Measurements from ENCODE around the gene ZNF654. TPM values are rescaled to one million over a fixed set of nuclear protein-coding genes. Genes with fewer than 3 reads are reported as not detected.
A peak's percentile ranks its signal among the peaks of the same experiment; 100 is the strongest.

The ZNF654 gene
- total and polyA plus RNA-seq, 2 experiments from 2014 or later: 6.2 to 7.5 TPM

DNA sequence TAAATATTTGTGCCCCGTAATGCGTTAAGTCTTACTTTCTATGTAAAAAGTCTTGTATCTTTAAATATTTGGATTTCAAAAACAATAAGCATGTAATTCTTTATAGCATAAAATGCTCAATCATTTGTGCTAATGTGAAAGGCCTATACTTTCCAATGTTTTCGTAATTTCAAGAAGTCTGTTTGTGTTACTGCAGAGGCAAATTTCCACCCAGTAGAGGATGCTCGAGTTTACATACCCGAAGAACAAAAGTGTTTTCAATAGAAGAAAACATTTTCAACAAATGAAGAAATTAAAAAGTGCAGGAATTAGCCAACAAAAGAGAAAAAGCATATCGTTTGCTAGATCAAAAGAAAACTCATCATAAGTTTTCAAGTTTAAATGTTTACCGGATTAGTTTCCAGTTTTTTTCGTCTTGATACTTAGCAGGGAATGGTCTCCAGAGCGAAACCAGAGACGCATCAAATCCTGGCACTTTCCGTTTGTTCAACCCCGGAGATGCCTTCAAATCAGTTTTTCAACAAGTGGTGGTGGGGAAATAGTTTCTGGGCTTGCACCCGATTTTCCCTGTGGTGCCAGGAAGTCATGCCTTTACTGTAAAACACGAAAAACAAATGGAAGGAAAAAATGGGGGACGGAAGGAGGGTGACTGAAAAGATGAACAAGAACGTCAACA is 1.3 kb upstream of the ZNF654 start:
- Histone ChIP-seq H3K79me2 (replicated peaks; ENCODE audit: insufficient read depth) (peaks cover 50% of the 10 kb centered on the region), H3K27ac (ENCODE audit: low read depth) (peak overlapping the region; percentile 28; the same call in 1 of the 2 replicates), H3K4me2 (peak overlapping the region; percentile 94), H3K27me3 (ENCODE audit: insufficient read depth) (no peaks in the 10 kb centered on the region), H3K9me2 (ENCODE audit: insufficient read depth) (no peaks in the 10 kb centered on the region), H3K4me3 (peak overlapping the region; percentile 83), H3F3A (replicated peaks; ENCODE audit: low read depth) (no peaks in the 10 kb centered on the region; the same call in 1 of the 2 replicates), H4K20me1 (replicated peaks; ENCODE audit: insufficient read depth) (no peaks in the 10 kb centered on the region), H2AFZ (peak overlapping the region; percentile 53; the same call in 1 of the 2 replicates), H3K36me3 (ENCODE audit: insufficient read depth) (peaks cover 12% of the 10 kb centered on the region), H3K4me1 (ENCODE audit: insufficient read depth) (peaks cover 11% of the 10 kb centered on the region)
- Mint-ChIP-seq H3K9me3 (no peaks in the 10 kb centered on the region; the same call in 2 of the 3 replicates), H3K4me1 (peaks cover 21% of the 10 kb centered on the region), H3K4me3 (peak overlapping the region; percentile 92), H3K27me3 (ENCODE audit: insufficient read depth, low read depth, poor library complexity) (peaks cover 6% of the 10 kb centered on the region), H3K36me3 (ENCODE audit: low read depth) (peaks cover 26% of the 10 kb centered on the region), H3K27ac (peak overlapping the region; percentile 82)
- ATAC-seq (no peak), DNase-seq (ENCODE audit: low spot score) (no peak)
- TF ChIP-seq ETS1 (IDR thresholded peaks at IDR 0.05) (no peak), NANOG (IDR thresholded peaks at IDR 0.05; ENCODE audit: borderline replicate concordance) (no peak), ZNF114 (CRISPR knock-in tag; IDR thresholded peaks at IDR 0.05) (no peak), STAT1 (IDR thresholded peaks at IDR 0.05; ENCODE audit: unreplicated experiment) (no peak), CREB1 (CRISPR knock-in tag; IDR thresholded peaks at IDR 0.05; ENCODE audit: low read depth) (no peak), EZH2phosphoT487 (IDR thresholded peaks at IDR 0.05; ENCODE audit: unreplicated experiment) (no peak), JUNB (IDR thresholded peaks at IDR 0.05; ENCODE audit: unreplicated experiment) (no peak), EZH2 (IDR thresholded peaks at IDR 0.05; ENCODE audit: low read depth, unreplicated experiment) (no peak), POLR2AphosphoS5 (IDR thresholded peaks at IDR 0.05; ENCODE audit: low read depth) (no peak), CTCF (conservative IDR thresholded peaks at IDR 0.05; ENCODE audit: low read depth in 2 of 2) (no peak), ZNF331 (CRISPR knock-in tag; IDR thresholded peaks at IDR 0.05; ENCODE audit: low read depth) (no peak)
- TF ChIP-seq, protein P1, sequence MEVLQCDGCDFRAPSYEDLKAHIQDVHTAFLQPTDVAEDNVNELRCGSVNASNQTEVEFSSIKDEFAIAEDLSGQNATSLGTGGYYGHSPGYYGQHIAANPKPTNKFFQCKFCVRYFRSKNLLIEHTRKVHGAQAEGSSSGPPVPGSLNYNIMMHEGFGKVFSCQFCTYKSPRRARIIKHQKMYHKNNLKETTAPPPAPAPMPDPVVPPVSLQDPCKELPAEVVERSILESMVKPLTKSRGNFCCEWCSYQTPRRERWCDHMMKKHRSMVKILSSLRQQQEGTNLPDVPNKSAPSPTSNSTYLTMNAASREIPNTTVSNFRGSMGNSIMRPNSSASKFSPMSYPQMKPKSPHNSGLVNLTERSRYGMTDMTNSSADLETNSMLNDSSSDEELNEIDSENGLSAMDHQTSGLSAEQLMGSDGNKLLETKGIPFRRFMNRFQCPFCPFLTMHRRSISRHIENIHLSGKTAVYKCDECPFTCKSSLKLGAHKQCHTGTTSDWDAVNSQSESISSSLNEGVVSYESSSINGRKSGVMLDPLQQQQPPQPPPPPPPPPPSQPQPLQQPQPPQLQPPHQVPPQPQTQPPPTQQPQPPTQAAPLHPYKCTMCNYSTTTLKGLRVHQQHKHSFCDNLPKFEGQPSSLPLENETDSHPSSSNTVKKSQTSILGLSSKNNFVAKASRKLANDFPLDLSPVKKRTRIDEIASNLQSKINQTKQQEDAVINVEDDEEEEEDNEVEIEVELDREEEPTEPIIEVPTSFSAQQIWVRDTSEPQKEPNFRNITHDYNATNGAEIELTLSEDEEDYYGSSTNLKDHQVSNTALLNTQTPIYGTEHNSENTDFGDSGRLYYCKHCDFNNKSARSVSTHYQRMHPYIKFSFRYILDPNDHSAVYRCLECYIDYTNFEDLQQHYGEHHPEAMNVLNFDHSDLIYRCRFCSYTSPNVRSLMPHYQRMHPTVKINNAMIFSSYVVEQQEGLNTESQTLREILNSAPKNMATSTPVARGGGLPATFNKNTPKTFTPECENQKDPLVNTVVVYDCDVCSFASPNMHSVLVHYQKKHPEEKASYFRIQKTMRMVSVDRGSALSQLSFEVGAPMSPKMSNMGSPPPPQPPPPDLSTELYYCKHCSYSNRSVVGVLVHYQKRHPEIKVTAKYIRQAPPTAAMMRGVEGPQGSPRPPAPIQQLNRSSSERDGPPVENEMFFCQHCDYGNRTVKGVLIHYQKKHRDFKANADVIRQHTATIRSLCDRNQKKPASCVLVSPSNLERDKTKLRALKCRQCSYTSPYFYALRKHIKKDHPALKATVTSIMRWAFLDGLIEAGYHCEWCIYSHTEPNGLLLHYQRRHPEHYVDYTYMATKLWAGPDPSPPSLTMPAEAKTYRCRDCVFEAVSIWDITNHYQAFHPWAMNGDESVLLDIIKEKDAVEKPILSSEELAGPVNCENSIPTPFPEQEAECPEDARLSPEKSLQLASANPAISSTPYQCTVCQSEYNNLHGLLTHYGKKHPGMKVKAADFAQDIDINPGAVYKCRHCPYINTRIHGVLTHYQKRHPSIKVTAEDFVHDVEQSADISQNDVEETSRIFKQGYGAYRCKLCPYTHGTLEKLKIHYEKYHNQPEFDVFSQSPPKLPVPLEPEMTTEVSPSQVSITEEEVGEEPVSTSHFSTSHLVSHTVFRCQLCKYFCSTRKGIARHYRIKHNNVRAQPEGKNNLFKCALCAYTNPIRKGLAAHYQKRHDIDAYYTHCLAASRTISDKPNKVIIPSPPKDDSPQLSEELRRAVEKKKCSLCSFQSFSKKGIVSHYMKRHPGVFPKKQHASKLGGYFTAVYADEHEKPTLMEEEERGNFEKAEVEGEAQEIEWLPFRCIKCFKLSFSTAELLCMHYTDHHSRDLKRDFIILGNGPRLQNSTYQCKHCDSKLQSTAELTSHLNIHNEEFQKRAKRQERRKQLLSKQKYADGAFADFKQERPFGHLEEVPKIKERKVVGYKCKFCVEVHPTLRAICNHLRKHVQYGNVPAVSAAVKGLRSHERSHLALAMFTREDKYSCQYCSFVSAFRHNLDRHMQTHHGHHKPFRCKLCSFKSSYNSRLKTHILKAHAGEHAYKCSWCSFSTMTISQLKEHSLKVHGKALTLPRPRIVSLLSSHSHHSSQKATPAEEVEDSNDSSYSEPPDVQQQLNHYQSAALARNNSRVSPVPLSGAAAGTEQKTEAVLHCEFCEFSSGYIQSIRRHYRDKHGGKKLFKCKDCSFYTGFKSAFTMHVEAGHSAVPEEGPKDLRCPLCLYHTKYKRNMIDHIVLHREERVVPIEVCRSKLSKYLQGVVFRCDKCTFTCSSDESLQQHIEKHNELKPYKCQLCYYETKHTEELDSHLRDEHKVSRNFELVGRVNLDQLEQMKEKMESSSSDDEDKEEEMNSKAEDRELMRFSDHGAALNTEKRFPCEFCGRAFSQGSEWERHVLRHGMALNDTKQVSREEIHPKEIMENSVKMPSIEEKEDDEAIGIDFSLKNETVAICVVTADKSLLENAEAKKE (CRISPR knock-in tag; IDR thresholded peaks at IDR 0.05): no peak
- TF ChIP-seq, protein P2, sequence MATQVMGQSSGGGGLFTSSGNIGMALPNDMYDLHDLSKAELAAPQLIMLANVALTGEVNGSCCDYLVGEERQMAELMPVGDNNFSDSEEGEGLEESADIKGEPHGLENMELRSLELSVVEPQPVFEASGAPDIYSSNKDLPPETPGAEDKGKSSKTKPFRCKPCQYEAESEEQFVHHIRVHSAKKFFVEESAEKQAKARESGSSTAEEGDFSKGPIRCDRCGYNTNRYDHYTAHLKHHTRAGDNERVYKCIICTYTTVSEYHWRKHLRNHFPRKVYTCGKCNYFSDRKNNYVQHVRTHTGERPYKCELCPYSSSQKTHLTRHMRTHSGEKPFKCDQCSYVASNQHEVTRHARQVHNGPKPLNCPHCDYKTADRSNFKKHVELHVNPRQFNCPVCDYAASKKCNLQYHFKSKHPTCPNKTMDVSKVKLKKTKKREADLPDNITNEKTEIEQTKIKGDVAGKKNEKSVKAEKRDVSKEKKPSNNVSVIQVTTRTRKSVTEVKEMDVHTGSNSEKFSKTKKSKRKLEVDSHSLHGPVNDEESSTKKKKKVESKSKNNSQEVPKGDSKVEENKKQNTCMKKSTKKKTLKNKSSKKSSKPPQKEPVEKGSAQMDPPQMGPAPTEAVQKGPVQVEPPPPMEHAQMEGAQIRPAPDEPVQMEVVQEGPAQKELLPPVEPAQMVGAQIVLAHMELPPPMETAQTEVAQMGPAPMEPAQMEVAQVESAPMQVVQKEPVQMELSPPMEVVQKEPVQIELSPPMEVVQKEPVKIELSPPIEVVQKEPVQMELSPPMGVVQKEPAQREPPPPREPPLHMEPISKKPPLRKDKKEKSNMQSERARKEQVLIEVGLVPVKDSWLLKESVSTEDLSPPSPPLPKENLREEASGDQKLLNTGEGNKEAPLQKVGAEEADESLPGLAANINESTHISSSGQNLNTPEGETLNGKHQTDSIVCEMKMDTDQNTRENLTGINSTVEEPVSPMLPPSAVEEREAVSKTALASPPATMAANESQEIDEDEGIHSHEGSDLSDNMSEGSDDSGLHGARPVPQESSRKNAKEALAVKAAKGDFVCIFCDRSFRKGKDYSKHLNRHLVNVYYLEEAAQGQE (IDR thresholded peaks at IDR 0.05; ENCODE audit: unreplicated experiment): no peak
